G401.6 (cell line): Measurements from ENCODE around the gene TMEM8B.

ENCODE experiments used
- FAIRE-seq: peaks from 2 replicates; lab custom pipeline; 2012; peaks lifted over from hg19 to GRCh38; lab: Jason Lieb, UNC

TMEM8B gene

GRCh38 chr9:35829084-35829763 lies at the start of gene TMEM8B:
TSS of gene TMEM8B (plus strand) at chr9:35829228. CDS start at chr9:35829448, 220 bp downstream.
- FAIRE-seq, result no peak

GRCh38 chr9:35781066-35781465 lies 48.0 kb upstream of the TMEM8B start:
- FAIRE-seq, result no peak

GRCh38 chr9:35783418-35783817 lies 45.6 kb upstream of the TMEM8B start:
- no peak for FAIRE-seq

GRCh38 chr9:35789541-35789940 lies 39.5 kb upstream of the TMEM8B start:
- FAIRE-seq, result no peak

GRCh38 chr9:35790025-35790384 lies 39.0 kb upstream of the TMEM8B start:
- no peak for FAIRE-seq

- FAIRE-seq, result peak; percentile 94
Measured at GRCh38 chr9:35790385-35791296, 38.4 kb upstream of the TMEM8B start.

- FAIRE-seq, result no peak
Measured at GRCh38 chr9:35791297-35791921, 37.6 kb upstream of the TMEM8B start, which contains the start of gene NPR2. TSS of gene NPR2 (plus strand) at chr9:35791591. CDS start at chr9:35792409, 818 bp downstream.

- no peak for FAIRE-seq
Measured at GRCh38 chr9:35792024-35792813, 36.8 kb upstream of the TMEM8B start.

GRCh38 chr9:35792826-35793225 lies 36.2 kb upstream of the TMEM8B start:
- FAIRE-seq, result no peak

- no peak for FAIRE-seq
Measured at GRCh38 chr9:35793461-35793860, 35.6 kb upstream of the TMEM8B start.

GRCh38 chr9:35795695-35796094 lies 33.3 kb upstream of the TMEM8B start:
- FAIRE-seq, result no peak

- FAIRE-seq, result no peak
Measured at GRCh38 chr9:35797311-35798109, 31.5 kb upstream of the TMEM8B start.

GRCh38 chr9:35798658-35799374 lies 30.2 kb upstream of the TMEM8B start:
- no peak for FAIRE-seq

GRCh38 chr9:35800530-35800929 lies 28.5 kb upstream of the TMEM8B start:
- no peak for FAIRE-seq

- FAIRE-seq, result no peak
Measured at GRCh38 chr9:35801328-35802128, 27.5 kb upstream of the TMEM8B start.

GRCh38 chr9:35806101-35806500 lies 22.9 kb upstream of the TMEM8B start:
- no peak for FAIRE-seq

- no peak for FAIRE-seq
Measured at GRCh38 chr9:35808433-35808832, 20.6 kb upstream of the TMEM8B start.

GRCh38 chr9:35810122-35810521 lies 18.9 kb upstream of the TMEM8B start:
- no peak for FAIRE-seq

- no peak for FAIRE-seq
Measured at GRCh38 chr9:35811381-35812024, 17.5 kb upstream of the TMEM8B start.
